ENCODE measurements around the gene TMEM208. TPM values are rescaled to one million over a fixed set of nuclear protein-coding genes. Genes with fewer than 3 reads are reported as not detected.

Gene TMEM208
- total RNA-seq, 1 donor from 2014 or later = 47.5 TPM

DNA sequence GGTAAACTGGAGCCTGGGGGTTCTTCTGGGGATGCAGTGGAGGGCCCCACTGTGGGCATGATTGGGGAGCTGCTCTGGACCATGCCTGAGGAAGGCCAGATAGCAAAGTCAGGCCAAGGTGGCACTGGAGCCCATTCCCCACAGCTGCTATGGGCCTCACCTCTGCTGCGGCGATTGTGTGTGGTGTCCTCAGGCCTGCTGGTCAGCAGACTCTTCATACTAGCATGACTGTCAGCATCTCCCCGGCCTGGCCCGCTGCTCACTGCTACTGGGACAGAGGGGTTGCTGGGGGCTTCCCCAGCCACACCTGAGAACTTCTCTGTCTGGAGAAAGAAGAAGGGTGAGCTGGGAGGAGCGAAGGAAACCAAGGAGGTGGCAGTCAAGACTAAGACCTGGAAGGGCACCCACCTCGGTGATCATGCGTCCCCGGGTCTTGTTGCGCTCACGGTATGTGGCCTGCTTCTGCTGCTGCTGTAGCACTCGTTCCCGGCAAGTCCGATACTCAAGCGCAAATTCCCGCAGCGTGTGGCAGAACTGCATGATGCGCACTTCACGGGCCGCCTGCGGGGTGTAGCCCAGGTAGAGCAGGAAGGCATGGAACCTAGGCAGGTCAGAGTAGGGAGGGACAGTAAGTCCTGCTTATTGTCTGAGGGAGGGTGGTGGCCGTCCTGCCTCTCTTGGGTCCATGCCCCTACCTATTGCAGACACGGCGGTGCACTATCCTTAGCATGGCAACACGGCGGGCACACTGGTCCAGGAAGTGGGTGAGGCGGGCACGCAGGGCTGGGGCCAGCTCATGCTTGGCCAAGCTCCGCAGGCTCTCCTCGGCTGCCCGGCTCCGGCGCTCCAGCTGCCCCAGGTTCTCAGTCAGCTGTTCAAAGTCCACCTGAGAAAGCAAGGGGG lies 3.2 kb downstream of the TMEM208 start:
- Histone ChIP-seq H4K20me1 (ENCODE audit: insufficient read depth, low read length) (peaks cover 31% of the 10 kb centered on the region), H3K4me2 (ENCODE audit: low read length) (no peak overlapping the region), H3K79me2 (ENCODE audit: insufficient read depth, low read length) (peaks cover 50% of the 10 kb centered on the region), H3K9ac (ENCODE audit: low read length) (no peak overlapping the region), H3K4me1 (ENCODE audit: insufficient read depth, low read length) (peaks cover 20% of the 10 kb centered on the region), H3K27me3 (ENCODE audit: insufficient read depth, low read length) (no peaks in the 10 kb centered on the region), H3K9me3 (ENCODE audit: insufficient read depth, low read depth, low read length) (no peaks in the 10 kb centered on the region), H3K4me3 (ENCODE audit: insufficient read depth, low read depth, low read length) (no peak overlapping the region), H3K27ac (ENCODE audit: low read depth, low read length) (no peak overlapping the region), H2AFZ (ENCODE audit: low read depth, low read length) (no peak overlapping the region), H3K36me3 (ENCODE audit: insufficient read depth, low read length) (peaks cover 35% of the 10 kb centered on the region)
- DNase-seq (ENCODE audit: low read depth) (no peak), FAIRE-seq (no peak)
- Mint-ChIP-seq H3K4me3 (ENCODE audit: unreplicated experiment) (no peak overlapping the region), H3K9me3 (ENCODE audit: unreplicated experiment) (no peaks in the 10 kb centered on the region), H3K36me3 (ENCODE audit: low read depth, unreplicated experiment) (peaks cover 11% of the 10 kb centered on the region), H3K27ac (ENCODE audit: unreplicated experiment) (no peak overlapping the region), H3K4me1 (ENCODE audit: low read depth, unreplicated experiment) (peaks cover 3% of the 10 kb centered on the region), H3K27me3 (ENCODE audit: low read depth, unreplicated experiment) (no peaks in the 10 kb centered on the region)
- TF ChIP-seq EZH2 (IDR thresholded peaks at IDR 0.05; ENCODE audit: insufficient read depth, low read length) = no peak
- TF ChIP-seq, protein P1, sequence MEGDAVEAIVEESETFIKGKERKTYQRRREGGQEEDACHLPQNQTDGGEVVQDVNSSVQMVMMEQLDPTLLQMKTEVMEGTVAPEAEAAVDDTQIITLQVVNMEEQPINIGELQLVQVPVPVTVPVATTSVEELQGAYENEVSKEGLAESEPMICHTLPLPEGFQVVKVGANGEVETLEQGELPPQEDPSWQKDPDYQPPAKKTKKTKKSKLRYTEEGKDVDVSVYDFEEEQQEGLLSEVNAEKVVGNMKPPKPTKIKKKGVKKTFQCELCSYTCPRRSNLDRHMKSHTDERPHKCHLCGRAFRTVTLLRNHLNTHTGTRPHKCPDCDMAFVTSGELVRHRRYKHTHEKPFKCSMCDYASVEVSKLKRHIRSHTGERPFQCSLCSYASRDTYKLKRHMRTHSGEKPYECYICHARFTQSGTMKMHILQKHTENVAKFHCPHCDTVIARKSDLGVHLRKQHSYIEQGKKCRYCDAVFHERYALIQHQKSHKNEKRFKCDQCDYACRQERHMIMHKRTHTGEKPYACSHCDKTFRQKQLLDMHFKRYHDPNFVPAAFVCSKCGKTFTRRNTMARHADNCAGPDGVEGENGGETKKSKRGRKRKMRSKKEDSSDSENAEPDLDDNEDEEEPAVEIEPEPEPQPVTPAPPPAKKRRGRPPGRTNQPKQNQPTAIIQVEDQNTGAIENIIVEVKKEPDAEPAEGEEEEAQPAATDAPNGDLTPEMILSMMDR (IDR thresholded peaks at IDR 0.05; ENCODE audit: insufficient read depth, low read depth, low read length) = no peak

DNA sequence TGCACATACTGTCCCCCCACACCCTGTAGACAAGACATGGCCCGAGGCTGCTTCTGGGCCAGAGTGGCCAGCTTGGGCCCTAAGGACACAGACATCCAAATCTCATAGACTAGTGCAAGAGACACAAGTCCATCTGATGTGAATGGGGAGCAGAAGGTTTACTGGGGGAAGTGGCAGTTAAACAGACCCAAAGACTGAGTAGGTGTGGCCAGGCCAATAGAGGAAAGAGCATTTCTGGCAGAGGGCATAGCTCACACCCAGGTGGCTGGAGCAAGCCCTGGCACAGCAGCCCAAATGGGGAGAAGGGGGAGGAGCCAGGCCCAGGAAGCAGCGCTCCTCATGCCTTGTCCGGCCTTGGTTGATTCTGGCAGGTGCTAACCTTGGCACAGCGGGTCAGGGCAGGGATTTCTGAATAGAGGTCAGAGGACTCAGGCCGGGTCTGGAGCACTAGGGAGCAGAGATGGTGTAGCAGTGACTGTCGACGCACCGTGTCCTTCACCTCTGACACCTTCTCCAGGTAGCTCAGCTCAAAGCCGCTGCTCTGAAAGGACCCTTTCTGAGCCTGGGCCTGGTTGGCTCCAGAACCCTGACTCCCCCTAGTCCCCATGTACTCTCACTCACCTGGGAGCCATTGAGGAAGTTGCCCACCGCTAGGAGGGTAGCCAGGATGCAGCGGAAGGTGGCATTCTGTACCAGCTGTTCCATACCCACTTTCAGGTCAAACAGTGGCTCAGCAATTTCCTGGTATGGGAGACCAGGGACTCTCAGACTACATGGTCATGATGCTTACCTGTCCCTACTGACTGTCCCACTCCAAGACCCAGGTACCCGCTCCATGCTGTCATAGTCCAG lies 4.1 kb downstream of the TMEM208 start:
- H3K9me3 ChIP-seq (ENCODE audit: insufficient read depth, low read depth, low read length) = no peaks in the 10 kb centered on the region
- H3K36me3 ChIP-seq (ENCODE audit: insufficient read depth, low read length) = peaks cover 36% of the 10 kb centered on the region
- no peak overlapping the region for H3K4me2 ChIP-seq (ENCODE audit: low read length)
- DNase-seq (ENCODE audit: low read depth) (no peak), FAIRE-seq (no peak)
- no peak for TF ChIP-seq EZH2 (IDR thresholded peaks at IDR 0.05; ENCODE audit: insufficient read depth, low read length)
- TF ChIP-seq, protein P1 (IDR thresholded peaks at IDR 0.05; ENCODE audit: insufficient read depth, low read depth, low read length) = no peak
- Mint-ChIP-seq H3K36me3 (ENCODE audit: low read depth, unreplicated experiment) (peaks cover 12% of the 10 kb centered on the region), H3K4me1 (ENCODE audit: low read depth, unreplicated experiment) (peaks cover 4% of the 10 kb centered on the region), H3K27ac (ENCODE audit: unreplicated experiment) (peak overlapping the region; percentile 41), H3K9me3 (ENCODE audit: unreplicated experiment) (no peaks in the 10 kb centered on the region), H3K4me3 (ENCODE audit: unreplicated experiment) (no peak overlapping the region), H3K27me3 (ENCODE audit: low read depth, unreplicated experiment) (no peaks in the 10 kb centered on the region)
- H3K27me3 ChIP-seq (ENCODE audit: insufficient read depth, low read length) = no peaks in the 10 kb centered on the region
- peaks cover 31% of the 10 kb centered on the region for H4K20me1 ChIP-seq (ENCODE audit: insufficient read depth, low read length)
- H3K4me3 ChIP-seq (ENCODE audit: insufficient read depth, low read depth, low read length) = no peak overlapping the region
- H2AFZ ChIP-seq (ENCODE audit: low read depth, low read length) = no peak overlapping the region
- peaks cover 47% of the 10 kb centered on the region for H3K79me2 ChIP-seq (ENCODE audit: insufficient read depth, low read length)
- peaks cover 17% of the 10 kb centered on the region for H3K4me1 ChIP-seq (ENCODE audit: insufficient read depth, low read length)
- no peak overlapping the region for H3K9ac ChIP-seq (ENCODE audit: low read length)
- H3K27ac ChIP-seq (ENCODE audit: low read depth, low read length) = no peak overlapping the region
